GM18517 (cell line): ENCODE data around the gene PLEKHA6.
A peak's percentile ranks its signal among the peaks of the same experiment; 100 is the strongest.

Experiments
- ATAC-seq: cut with Tn5 transposase; IDR thresholded peaks from one replicate; pipeline ENCODE4 v1.9.1; 2021; ENCODE audit warnings: mild to moderate bottlenecking, moderate library complexity; ENCODE audit not compliant: unreplicated experiment

The PLEKHA6 gene

GRCh38 chr1:204359474-204360255, at the start of gene PLEKHA6:
TSS of gene PLEKHA6 (minus strand) at chr1:204359929. CDS start at chr1:204273727, 86,202 bp downstream.
- ATAC-seq: no peak

GRCh38 chr1:204409123-204409522, 49.4 kb upstream of the PLEKHA6 start:
- ATAC-seq: no peak

GRCh38 chr1:204408602-204409001, 48.9 kb upstream of the PLEKHA6 start:
- no peak for ATAC-seq

GRCh38 chr1:204408074-204408507, 48.4 kb upstream of the PLEKHA6 start:
- ATAC-seq: no peak

- ATAC-seq: no peak
Measured at GRCh38 chr1:204407295-204407971, 47.7 kb upstream of the PLEKHA6 start.

GRCh38 chr1:204406621-204407020, 46.9 kb upstream of the PLEKHA6 start:
- ATAC-seq: no peak

- no peak for ATAC-seq
Measured at GRCh38 chr1:204405988-204406387, 46.3 kb upstream of the PLEKHA6 start.

- ATAC-seq: no peak
Measured at GRCh38 chr1:204404629-204405028, 44.9 kb upstream of the PLEKHA6 start.

- no peak for ATAC-seq
Measured at GRCh38 chr1:204402391-204402790, 42.7 kb upstream of the PLEKHA6 start.

GRCh38 chr1:204401730-204402129, 42.0 kb upstream of the PLEKHA6 start:
- ATAC-seq: no peak

GRCh38 chr1:204400882-204401510, 41.3 kb upstream of the PLEKHA6 start:
- no peak for ATAC-seq

GRCh38 chr1:204398197-204399125, 38.7 kb upstream of the PLEKHA6 start:
- ATAC-seq: peak; percentile 60

GRCh38 chr1:204396015-204396583, 36.4 kb upstream of the PLEKHA6 start:
- ATAC-seq: no peak

- ATAC-seq: no peak
Measured at GRCh38 chr1:204391629-204392028, 31.9 kb upstream of the PLEKHA6 start.

GRCh38 chr1:204390751-204391466, 31.2 kb upstream of the PLEKHA6 start:
- ATAC-seq: no peak

- no peak for ATAC-seq
Measured at GRCh38 chr1:204385727-204386126, 26.0 kb upstream of the PLEKHA6 start.

GRCh38 chr1:204384636-204385352, 25.1 kb upstream of the PLEKHA6 start:
- no peak for ATAC-seq

- no peak for ATAC-seq
Measured at GRCh38 chr1:204383163-204383904, 23.6 kb upstream of the PLEKHA6 start.
